Measurements from ENCODE around the gene RPL15. TPM values are rescaled to one million over a fixed set of nuclear protein-coding genes. Genes with fewer than 3 reads are reported as not detected.

RPL15 gene
- total RNA-seq, 4 donors from 2014 or later = 1,369 to 2,694 (median 1,710) TPM

DNA sequence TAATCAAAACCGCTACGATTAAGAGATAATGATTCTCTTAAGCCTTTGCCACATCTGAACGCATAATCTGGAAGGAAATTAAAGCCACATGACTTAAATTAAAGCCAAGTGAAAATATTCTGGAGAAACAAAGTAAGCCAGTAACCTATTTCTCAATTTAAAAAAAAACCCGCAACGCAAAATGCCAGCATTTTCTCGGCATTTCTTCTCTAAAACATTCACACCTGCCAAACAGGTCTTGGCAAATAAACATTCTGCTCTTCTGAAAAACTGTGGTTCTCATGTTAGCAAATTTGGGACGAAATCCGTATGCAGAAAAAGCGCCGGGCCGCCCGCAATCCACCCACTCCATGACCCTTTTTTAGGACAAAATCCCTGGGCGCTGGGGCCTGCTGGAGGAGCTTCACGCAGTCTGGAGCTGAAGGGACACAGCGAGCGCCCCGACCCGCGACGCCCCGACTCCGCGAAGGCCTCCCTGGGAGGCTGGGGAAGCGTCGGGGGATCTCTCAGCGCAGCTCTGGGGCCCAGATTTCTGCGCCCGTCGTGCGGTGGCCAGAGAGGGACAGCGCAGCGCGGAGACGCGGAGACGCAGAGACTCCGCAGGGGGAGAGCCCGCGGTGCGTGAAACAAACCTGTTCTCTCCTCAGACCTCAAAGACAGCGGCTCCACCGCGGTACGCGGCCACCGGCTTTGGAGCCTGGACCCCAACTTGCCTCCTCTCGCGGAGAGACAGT, 613 bp upstream of the RPL15 start:
- TF ChIP-seq, protein P1, sequence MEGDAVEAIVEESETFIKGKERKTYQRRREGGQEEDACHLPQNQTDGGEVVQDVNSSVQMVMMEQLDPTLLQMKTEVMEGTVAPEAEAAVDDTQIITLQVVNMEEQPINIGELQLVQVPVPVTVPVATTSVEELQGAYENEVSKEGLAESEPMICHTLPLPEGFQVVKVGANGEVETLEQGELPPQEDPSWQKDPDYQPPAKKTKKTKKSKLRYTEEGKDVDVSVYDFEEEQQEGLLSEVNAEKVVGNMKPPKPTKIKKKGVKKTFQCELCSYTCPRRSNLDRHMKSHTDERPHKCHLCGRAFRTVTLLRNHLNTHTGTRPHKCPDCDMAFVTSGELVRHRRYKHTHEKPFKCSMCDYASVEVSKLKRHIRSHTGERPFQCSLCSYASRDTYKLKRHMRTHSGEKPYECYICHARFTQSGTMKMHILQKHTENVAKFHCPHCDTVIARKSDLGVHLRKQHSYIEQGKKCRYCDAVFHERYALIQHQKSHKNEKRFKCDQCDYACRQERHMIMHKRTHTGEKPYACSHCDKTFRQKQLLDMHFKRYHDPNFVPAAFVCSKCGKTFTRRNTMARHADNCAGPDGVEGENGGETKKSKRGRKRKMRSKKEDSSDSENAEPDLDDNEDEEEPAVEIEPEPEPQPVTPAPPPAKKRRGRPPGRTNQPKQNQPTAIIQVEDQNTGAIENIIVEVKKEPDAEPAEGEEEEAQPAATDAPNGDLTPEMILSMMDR (IDR thresholded peaks at IDR 0.05; ENCODE audit: low read depth) = no peak

- TF ChIP-seq, protein P1 (IDR thresholded peaks at IDR 0.05; ENCODE audit: low read depth) = no peak
Measured at GRCh38 chr3:23919628-23920027, 2.7 kb downstream of the RPL15 start.

GRCh38 chr3:23920151-23920655, 3.3 kb downstream of the RPL15 start:
- TF ChIP-seq, protein P1 (IDR thresholded peaks at IDR 0.05; ENCODE audit: low read depth) = no peak

- TF ChIP-seq, protein P1 (IDR thresholded peaks at IDR 0.05; ENCODE audit: low read depth) = no peak
Measured at GRCh38 chr3:23921052-23921511, 4.2 kb downstream of the RPL15 start.

- TF ChIP-seq, protein P1 (IDR thresholded peaks at IDR 0.05; ENCODE audit: low read depth) = no peak
Measured at GRCh38 chr3:23923786-23924185, 6.9 kb downstream of the RPL15 start.

DNA sequence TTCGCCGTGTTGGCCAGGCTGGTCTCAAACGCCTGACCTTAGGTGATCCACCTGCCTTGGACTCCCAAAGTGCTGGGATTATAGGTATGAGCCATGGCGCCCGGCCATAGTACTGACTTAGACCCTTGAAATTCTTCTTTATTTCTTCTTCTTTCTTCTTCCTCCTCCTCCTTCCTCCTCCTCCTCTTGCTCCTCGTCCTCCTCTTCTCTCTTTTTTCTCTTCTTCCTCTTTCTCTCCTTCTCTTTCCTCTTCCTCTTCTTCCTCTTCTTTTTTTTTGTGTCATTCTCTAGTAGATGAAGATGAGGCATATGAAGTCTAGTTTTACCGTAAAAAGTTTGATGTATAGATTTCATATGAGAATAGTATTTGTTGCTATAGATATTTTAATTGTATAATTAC, 9.3 kb downstream of the RPL15 start:
- TF ChIP-seq, protein P1 (IDR thresholded peaks at IDR 0.05; ENCODE audit: low read depth) = no peak

DNA sequence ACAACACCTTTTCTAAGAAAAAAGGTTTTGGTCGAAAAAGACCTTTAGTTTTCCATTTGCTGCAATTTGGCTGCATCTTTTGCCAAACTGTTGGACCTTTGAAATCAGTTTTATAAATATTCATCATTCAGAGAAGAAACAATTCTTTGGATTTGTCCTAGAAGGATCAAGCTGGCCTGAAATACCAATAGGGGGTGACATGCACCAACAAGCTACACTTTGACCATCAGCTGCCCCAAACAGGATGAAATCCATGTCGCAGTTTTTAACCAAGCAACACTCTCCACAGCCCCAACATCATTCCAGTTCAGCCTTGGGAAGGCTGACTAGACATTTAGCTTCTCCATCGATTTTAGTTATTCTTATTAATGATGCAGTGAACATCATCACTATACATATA, 9.8 kb downstream of the RPL15 start:
- TF ChIP-seq, protein P1 (IDR thresholded peaks at IDR 0.05; ENCODE audit: low read depth) = no peak

Measured in subcutaneous adipose tissue (tissue), 4 donors.